OCI-LY1 (cell line): ENCODE results near the gene MACROD2.

ENCODE experiments used
- CTCF ChIP-seq: fragments of 200-600 bp; sonication (generic), shearing (Covaris generic); IDR thresholded peaks from 2 replicates; pipeline ENCODE4 v1.5.1; 2017; ENCODE audit warnings: mild to moderate bottlenecking, antibody characterized with exemption, low read length, moderate library complexity, mixed read lengths
- EZH2 ChIP-seq: fragments of 200-600 bp; sonication (generic), shearing (Covaris generic); IDR thresholded peaks from 2 replicates; pipeline ENCODE4 v1.8.0; 2017; ENCODE audit warnings: borderline replicate concordance, mixed run types, mild to moderate bottlenecking, antibody characterized with exemption, low read length, moderate library complexity, mixed read lengths

- TF ChIP-seq CTCF, result no peak
- no peak for TF ChIP-seq EZH2
These were observed 1761.4 kb downstream of the MACROD2 start for GRCh38 chr20:15756754-15757115.
